Hepatocyte (in vitro differentiated cells): Measurements from ENCODE around the gene DLG2.

Experiments
- CTCF ChIP-seq: fragments of 200-600 bp; sonication (generic); IDR thresholded peaks from 2 replicates; pipeline ENCODE4 v1.5.1; 2016; ENCODE audit warnings: antibody characterized with exemption, mild to moderate bottlenecking; ENCODE audit not compliant: poor library complexity
- EZH2 ChIP-seq: fragments of 200-600 bp; sonication (generic); IDR thresholded peaks from 2 replicates; pipeline ENCODE4 v1.6.1; 2016; ENCODE audit warnings: antibody characterized with exemption, mild to moderate bottlenecking, borderline replicate concordance

- TF ChIP-seq EZH2: no peak
- TF ChIP-seq CTCF: no peak
Measured at GRCh38 chr11:83642500-83642899, 1984.6 kb downstream of the DLG2 start.
